OCI-LY7 (cell line): ENCODE results near the gene EIF3K.

Source experiments
- EZH2phosphoT487 ChIP-seq: fragments of 200-600 bp; sonication (generic); IDR thresholded peaks from 2 replicates; pipeline ENCODE4 v1.6.1; 2018; ENCODE audit warnings: low read depth, borderline replicate concordance, mild to moderate bottlenecking, mixed run types, antibody characterized with exemption, low read length, moderate library complexity, mixed read lengths
- TF ChIP-seq, protein P1 (sequence below): fragments of 200-600 bp; sonication (generic); conservative IDR thresholded peaks from 2 replicates; pipeline ENCODE4 v1.5.1; 2014; ENCODE audit warnings: mild to moderate bottlenecking, antibody characterized with exemption, low read length, moderate library complexity, mixed read lengths

DNA sequence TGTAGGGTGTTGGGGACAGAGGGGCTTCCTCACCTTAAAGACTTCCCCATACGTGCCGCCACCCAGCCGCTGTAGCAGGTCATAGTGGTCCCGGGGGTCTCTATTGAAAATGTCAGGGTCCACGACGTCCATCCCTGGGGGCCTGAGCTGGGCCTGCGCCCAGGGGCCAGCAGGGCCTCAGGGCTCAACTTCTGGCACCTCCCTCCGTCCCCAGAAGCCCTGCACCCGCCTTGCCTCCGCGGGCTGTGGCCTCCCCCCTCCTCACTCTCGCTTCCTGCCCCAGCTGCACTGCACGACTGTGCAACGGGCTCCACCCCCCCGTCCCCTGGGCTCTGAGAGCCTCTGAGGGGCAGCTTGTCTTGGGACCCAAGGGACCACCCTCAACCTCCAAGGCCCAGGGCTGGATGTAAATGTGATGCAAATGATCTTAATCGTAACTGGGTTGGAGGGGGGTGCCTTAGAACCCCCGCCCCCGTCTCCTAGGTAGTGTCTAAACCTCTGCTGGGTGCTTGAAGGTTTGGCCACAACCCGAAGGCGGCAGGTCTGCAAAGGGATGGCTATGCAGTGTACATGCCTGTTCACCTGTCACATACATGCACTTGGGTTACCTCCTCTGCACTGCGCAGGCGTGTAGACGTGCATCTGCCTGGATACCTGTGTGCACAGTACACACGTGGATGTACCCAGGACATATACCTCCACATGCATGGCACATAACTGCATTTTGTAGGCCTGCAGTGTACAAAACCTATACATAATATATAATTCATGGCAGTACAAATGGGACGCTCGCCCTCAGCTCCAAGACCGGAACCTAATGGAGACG lies 1.0 kb upstream of the EIF3K start, which contains the start of gene MAP4K1:
- TF ChIP-seq, protein P1, sequence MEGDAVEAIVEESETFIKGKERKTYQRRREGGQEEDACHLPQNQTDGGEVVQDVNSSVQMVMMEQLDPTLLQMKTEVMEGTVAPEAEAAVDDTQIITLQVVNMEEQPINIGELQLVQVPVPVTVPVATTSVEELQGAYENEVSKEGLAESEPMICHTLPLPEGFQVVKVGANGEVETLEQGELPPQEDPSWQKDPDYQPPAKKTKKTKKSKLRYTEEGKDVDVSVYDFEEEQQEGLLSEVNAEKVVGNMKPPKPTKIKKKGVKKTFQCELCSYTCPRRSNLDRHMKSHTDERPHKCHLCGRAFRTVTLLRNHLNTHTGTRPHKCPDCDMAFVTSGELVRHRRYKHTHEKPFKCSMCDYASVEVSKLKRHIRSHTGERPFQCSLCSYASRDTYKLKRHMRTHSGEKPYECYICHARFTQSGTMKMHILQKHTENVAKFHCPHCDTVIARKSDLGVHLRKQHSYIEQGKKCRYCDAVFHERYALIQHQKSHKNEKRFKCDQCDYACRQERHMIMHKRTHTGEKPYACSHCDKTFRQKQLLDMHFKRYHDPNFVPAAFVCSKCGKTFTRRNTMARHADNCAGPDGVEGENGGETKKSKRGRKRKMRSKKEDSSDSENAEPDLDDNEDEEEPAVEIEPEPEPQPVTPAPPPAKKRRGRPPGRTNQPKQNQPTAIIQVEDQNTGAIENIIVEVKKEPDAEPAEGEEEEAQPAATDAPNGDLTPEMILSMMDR: no peak
- TF ChIP-seq EZH2phosphoT487: no peak
